ENCODE data around the gene CCNL2. TPM values are rescaled to one million over a fixed set of nuclear protein-coding genes. Genes with fewer than 3 reads are reported as not detected.

The CCNL2 gene
- total and polyA plus RNA-seq, 2 experiments from 2014 or later = 150 to 199 TPM

DNA sequence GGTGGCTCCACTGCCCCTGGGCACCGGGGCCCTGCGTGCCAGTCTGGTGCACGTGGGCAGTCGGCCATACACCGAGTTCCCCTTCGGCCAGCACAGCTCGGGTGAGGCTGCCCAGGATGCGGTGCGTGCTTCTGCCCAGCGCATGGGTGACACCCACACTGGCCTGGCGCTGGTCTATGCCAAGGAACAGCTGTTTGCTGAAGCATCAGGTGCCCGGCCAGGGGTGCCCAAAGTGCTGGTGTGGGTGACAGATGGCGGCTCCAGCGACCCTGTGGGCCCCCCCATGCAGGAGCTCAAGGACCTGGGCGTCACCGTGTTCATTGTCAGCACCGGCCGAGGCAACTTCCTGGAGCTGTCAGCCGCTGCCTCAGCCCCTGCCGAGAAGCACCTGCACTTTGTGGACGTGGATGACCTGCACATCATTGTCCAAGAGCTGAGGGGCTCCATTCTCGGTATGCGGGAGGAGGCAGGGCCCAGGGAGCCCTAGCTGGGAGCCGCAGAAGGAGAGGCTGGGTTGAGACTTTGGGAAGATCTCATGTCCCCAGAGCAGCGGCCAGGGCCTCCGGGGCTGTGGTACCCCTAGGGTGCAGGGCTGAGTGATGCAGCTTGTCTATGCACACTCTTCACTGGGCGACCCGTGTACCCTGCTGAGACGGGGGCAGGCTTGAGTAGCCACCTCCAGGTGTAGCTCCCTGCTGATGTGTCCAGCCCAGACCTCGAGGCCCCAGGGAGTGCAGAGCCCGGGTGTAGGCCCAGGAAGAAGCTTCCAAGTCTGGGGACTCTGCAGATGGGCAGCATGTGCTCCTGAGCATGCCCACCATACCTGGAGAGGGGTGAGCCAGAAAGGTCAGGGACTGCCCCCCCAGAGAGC lies 38.1 kb upstream of the CCNL2 start:
- Histone ChIP-seq H3K36me3 (ENCODE audit: low read depth) (no peaks in the 10 kb centered on the region), H3K9me2 (ENCODE audit: insufficient read depth) (no peaks in the 10 kb centered on the region), H3K4me2 (ENCODE audit: unreplicated experiment) (no peak overlapping the region), H3K79me2 (ENCODE audit: insufficient read depth) (no peaks in the 10 kb centered on the region), H3K4me3 (no peak overlapping the region), H3F3A (ENCODE audit: insufficient read depth) (no peaks in the 10 kb centered on the region), H3K9ac (no peak overlapping the region), H3K4me1 (ENCODE audit: insufficient read depth) (no peaks in the 10 kb centered on the region), H3K27me3 (replicated peaks; ENCODE audit: insufficient read depth) (no peaks in the 10 kb centered on the region), H3K9me3 (ENCODE audit: low read depth) (no peaks in the 10 kb centered on the region), H2AFZ (no peak overlapping the region), H4K20me1 (ENCODE audit: insufficient read depth) (no peaks in the 10 kb centered on the region), H3K27ac (no peak overlapping the region)
- in situ Hi-C loops (cut with MboI) = no loop called here
- TF ChIP-seq EZH2phosphoT487 (IDR thresholded peaks at IDR 0.05; ENCODE audit: insufficient read depth, low read depth) (no peak), EZH2 (IDR thresholded peaks at IDR 0.05; ENCODE audit: insufficient read depth, poor library complexity, severe bottlenecking) (no peak)
- 63 to 75% methylated on average over 25 to 30 of the region's 31 CpGs for WGBS, 2 experiments (ENCODE audit: low coverage in 1 of 2, low lambda C conversion rate in 2 of 2, missing lambda C conversion rate in 2 of 2)
- DNase-seq = no peak

DNA sequence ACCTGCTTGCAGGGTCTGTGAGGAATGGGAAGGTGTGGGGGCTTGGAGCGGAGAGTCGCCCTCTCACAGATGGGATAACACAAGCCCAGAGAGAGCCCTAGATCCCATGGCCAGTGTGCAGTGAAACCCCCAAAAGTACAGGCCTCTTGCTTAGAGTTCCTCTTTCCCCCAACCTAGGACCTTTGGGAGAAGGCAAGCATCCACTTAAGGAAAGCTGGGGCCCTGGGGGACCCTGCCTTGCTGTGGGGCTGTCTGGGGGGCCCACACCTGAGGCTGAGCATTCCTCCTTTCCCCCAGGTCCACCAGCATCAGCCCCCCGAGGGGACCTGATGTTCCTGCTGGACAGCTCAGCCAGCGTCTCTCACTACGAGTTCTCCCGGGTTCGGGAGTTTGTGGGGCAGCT lies 37.5 kb upstream of the CCNL2 start:
- no peaks in the 10 kb centered on the region for H3F3A ChIP-seq (ENCODE audit: insufficient read depth)
- no peaks in the 10 kb centered on the region for H3K79me2 ChIP-seq (ENCODE audit: insufficient read depth)
- H3K36me3 ChIP-seq (ENCODE audit: low read depth) = no peaks in the 10 kb centered on the region
- H4K20me1 ChIP-seq (ENCODE audit: insufficient read depth) = no peaks in the 10 kb centered on the region
- H3K4me3 ChIP-seq = no peak overlapping the region
- H3K9ac ChIP-seq = no peak overlapping the region
- TF ChIP-seq EZH2phosphoT487 (IDR thresholded peaks at IDR 0.05; ENCODE audit: insufficient read depth, low read depth) = no peak
- TF ChIP-seq EZH2 (IDR thresholded peaks at IDR 0.05; ENCODE audit: insufficient read depth, poor library complexity, severe bottlenecking) = no peak
- 89 to 93% methylated on average over 2 to 6 of the region's 7 CpGs for WGBS, 2 experiments (ENCODE audit: low coverage in 1 of 2, low lambda C conversion rate in 2 of 2, missing lambda C conversion rate in 2 of 2)
- no peaks in the 10 kb centered on the region for H3K9me2 ChIP-seq (ENCODE audit: insufficient read depth)
- H3K4me1 ChIP-seq (ENCODE audit: insufficient read depth) = no peaks in the 10 kb centered on the region
- H3K9me3 ChIP-seq (ENCODE audit: low read depth) = no peaks in the 10 kb centered on the region
- no peak for DNase-seq
- no peak overlapping the region for H2AFZ ChIP-seq
- H3K4me2 ChIP-seq (ENCODE audit: unreplicated experiment) = no peak overlapping the region
- H3K27me3 ChIP-seq (replicated peaks; ENCODE audit: insufficient read depth) = no peaks in the 10 kb centered on the region
- in situ Hi-C loops (cut with MboI) = no loop called here
- H3K27ac ChIP-seq = no peak overlapping the region

DNA sequence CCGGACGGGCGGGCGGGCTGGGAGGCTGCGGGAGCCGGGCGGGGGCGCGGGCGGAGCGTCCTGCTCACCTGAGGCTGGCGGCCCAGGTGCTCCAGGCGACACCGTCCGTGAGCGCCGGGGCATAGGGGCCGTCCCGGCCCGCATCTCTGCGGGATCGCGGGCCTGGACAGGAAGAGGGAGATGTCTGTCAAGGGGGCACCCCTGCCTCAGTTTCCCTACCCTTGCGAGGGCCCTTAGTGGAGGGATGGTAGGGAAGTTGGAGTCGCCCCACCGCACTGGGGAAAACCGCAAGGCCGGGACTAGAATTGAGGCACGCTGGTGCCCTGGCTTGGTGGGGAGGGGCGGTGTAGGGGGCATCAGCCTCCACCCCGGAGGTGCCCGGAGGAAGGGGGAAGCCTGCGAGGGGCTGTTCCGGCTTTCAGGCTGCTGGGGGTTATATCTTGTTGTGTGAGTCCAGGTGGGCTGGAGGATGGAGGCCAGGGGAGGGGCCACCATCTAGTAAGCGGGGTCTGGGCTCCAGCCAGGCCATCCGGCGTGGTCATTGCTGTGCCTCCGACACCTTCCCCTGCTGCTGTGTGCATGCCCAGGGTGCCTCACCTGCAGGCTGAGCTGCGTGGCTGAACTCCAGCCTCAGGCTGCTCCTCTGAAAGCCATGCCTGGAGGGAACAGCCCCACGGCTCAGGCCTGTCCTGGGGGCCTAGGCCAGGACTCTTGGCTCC lies 36.9 kb upstream of the CCNL2 start:
- WGBS, 2 experiments (ENCODE audit: low coverage in 1 of 2, low lambda C conversion rate in 2 of 2, missing lambda C conversion rate in 2 of 2) = 23 to 30% methylated on average over 26 to 39 of the region's 40 CpGs
- peak overlapping the region; percentile 52 for H3K4me3 ChIP-seq
- H3K4me2 ChIP-seq (ENCODE audit: unreplicated experiment) = peak overlapping the region; percentile 58
- H3K9me3 ChIP-seq (ENCODE audit: low read depth) = no peaks in the 10 kb centered on the region
- no peak overlapping the region for H2AFZ ChIP-seq
- H3K79me2 ChIP-seq (ENCODE audit: insufficient read depth) = no peaks in the 10 kb centered on the region
- H3F3A ChIP-seq (ENCODE audit: insufficient read depth) = no peaks in the 10 kb centered on the region
- H3K27ac ChIP-seq = no peak overlapping the region
- DNase-seq = no peak
- in situ Hi-C loops (cut with MboI) = no loop called here
- H3K4me1 ChIP-seq (ENCODE audit: insufficient read depth) = no peaks in the 10 kb centered on the region
- H4K20me1 ChIP-seq (ENCODE audit: insufficient read depth) = no peaks in the 10 kb centered on the region
- TF ChIP-seq EZH2 (IDR thresholded peaks at IDR 0.05; ENCODE audit: insufficient read depth, poor library complexity, severe bottlenecking) (no peak), EZH2phosphoT487 (IDR thresholded peaks at IDR 0.05; ENCODE audit: insufficient read depth, low read depth) (no peak)
- no peaks in the 10 kb centered on the region for H3K27me3 ChIP-seq (replicated peaks; ENCODE audit: insufficient read depth)
- no peaks in the 10 kb centered on the region for H3K36me3 ChIP-seq (ENCODE audit: low read depth)
- no peak overlapping the region for H3K9ac ChIP-seq
- no peaks in the 10 kb centered on the region for H3K9me2 ChIP-seq (ENCODE audit: insufficient read depth)

DNA sequence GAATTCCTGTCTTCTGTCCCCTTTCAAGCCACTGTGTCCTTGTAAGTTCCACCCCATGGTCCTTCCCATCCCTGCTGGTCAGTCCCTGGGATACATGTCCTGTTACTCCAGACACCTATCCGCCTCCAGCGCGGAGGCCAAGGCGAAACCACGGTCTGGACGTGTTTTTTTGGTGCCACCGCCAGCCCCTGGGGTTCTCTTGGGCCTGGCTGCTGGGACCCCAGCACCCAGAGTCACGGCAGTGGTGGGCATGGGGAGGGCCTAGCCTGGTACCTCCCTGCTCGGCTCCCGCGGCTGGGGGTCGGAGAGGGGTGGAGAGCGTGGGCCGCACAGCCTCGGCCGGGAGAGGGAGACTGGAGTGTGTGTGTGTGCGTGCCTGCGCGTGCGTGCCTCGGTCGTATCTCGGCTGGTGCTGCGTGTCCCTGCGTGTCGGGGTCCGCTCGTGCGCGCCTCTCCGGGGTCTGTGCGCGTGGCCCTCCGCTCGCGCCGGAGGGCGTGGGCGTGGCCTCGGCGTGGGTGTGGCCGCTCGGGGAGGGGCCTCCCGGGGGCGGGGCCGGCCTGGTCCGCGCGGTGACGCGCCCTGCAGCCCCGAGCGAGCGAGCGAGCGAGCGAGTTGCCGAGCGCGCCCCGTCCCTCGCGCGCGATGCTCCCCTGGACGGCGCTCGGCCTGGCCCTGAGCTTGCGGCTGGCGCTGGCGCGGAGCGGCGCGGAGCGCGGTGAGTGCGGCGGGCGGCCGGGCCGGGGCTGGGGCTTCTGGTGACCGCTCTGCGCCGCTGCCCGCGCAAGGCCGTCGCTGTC lies 36.2 kb upstream of the CCNL2 start, which contains the start of gene VWA1:
Gene VWA1, plus strand, starts transcription at position 585 of the 798 bp plus-strand sequence. Its CDS starts 59 bp downstream, at position 644.
- WGBS, 2 experiments (ENCODE audit: low coverage in 1 of 2, low lambda C conversion rate in 2 of 2, missing lambda C conversion rate in 2 of 2) = 9 to 20% methylated on average over 32 to 87 of the region's 89 CpGs
- no peaks in the 10 kb centered on the region for H3K4me1 ChIP-seq (ENCODE audit: insufficient read depth)

More for the DNA sequence above, 36.2 kb upstream of the CCNL2 start, which contains the start of gene VWA1:
- H3K79me2 ChIP-seq (ENCODE audit: insufficient read depth) = no peaks in the 10 kb centered on the region
- TF ChIP-seq EZH2phosphoT487 (IDR thresholded peaks at IDR 0.05; ENCODE audit: insufficient read depth, low read depth) (no peak), EZH2 (IDR thresholded peaks at IDR 0.05; ENCODE audit: insufficient read depth, poor library complexity, severe bottlenecking) (no peak)
- peak within 1 kb of the TSS; percentile 52 for H3K4me3 ChIP-seq
- H3K9me3 ChIP-seq (ENCODE audit: low read depth) = no peaks in the 10 kb centered on the region
- no peak within 1 kb of the TSS for H3K27ac ChIP-seq
- H3K27me3 ChIP-seq (replicated peaks; ENCODE audit: insufficient read depth) = no peaks in the 10 kb centered on the region
- H2AFZ ChIP-seq = peak within 1 kb of the TSS; percentile 62
- in situ Hi-C loops (cut with MboI) = no loop called here
- H3K4me2 ChIP-seq (ENCODE audit: unreplicated experiment) = peak within 1 kb of the TSS; percentile 58
- no peaks in the 10 kb centered on the region for H3F3A ChIP-seq (ENCODE audit: insufficient read depth)
- H3K36me3 ChIP-seq (ENCODE audit: low read depth) = no peaks in the 10 kb centered on the region
- H3K9me2 ChIP-seq (ENCODE audit: insufficient read depth) = no peaks in the 10 kb centered on the region
- H3K9ac ChIP-seq = no peak within 1 kb of the TSS
- H4K20me1 ChIP-seq (ENCODE audit: insufficient read depth) = no peaks in the 10 kb centered on the region
- DNase-seq = peak; percentile 87
